PC-9 (cell line): ENCODE data around the gene SMIM5.

ENCODE experiments used
- EZH2 ChIP-seq: fragments of 200-600 bp; sonication (generic); IDR thresholded peaks from 2 replicates; pipeline ENCODE4 v1.8.0; 2017; ENCODE audit warnings: antibody characterized with exemption, low read depth
- TF ChIP-seq, protein P1 (sequence below): fragments of 200-600 bp; sonication (generic); conservative IDR thresholded peaks from 2 replicates; pipeline ENCODE4 v1.6.1; 2017; ENCODE audit warnings: mixed run types, antibody characterized with exemption, mild to moderate bottlenecking, moderate library complexity

DNA sequence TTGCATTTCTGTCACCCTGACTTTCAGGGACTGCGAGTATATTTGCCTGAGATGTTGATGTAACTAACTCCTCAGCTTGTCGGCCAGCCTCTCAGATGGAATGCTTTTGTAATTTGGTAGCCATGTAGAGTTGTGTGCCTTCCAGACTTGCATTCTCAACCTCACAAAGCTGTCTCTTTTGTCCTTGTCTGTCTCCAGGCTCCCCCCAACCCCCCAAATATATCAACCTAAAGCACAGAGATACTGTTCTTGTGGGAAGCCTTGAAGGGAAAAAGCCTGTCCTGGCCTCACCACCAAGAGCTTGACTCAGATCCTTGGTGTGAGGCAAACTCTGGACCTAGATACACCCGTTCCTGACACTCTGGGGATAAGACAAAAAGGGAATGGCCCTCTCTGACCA, 52.3 kb downstream of the SMIM5 start:
- TF ChIP-seq, protein P1, sequence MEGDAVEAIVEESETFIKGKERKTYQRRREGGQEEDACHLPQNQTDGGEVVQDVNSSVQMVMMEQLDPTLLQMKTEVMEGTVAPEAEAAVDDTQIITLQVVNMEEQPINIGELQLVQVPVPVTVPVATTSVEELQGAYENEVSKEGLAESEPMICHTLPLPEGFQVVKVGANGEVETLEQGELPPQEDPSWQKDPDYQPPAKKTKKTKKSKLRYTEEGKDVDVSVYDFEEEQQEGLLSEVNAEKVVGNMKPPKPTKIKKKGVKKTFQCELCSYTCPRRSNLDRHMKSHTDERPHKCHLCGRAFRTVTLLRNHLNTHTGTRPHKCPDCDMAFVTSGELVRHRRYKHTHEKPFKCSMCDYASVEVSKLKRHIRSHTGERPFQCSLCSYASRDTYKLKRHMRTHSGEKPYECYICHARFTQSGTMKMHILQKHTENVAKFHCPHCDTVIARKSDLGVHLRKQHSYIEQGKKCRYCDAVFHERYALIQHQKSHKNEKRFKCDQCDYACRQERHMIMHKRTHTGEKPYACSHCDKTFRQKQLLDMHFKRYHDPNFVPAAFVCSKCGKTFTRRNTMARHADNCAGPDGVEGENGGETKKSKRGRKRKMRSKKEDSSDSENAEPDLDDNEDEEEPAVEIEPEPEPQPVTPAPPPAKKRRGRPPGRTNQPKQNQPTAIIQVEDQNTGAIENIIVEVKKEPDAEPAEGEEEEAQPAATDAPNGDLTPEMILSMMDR: no peak
- no peak for TF ChIP-seq EZH2
